K562 (cell line): ENCODE data around the gene SIK3. TPM values are rescaled to one million over a fixed set of nuclear protein-coding genes. Genes with fewer than 3 reads are reported as not detected.

Experiments
- ATAC-seq: fragments of 200-7000 bp; cut with Tn5 transposase; 3 replicates; pipeline ENCODE4 v1.9.1; 2020; ENCODE audit warnings: moderate library complexity
- BruUV-seq: library from RNA; stranded (reverse); fragments of 400-500 nt; replicated peaks from 2 replicates; lab custom pipeline; 2021; lab: Mats Ljungman, UMichigan
- CTCF ChIA-PET: fragments of 300-600 bp; formaldehyde crosslinking; extraction: SDS; loops from one replicate; lab custom pipeline; 2021; ENCODE audit warnings: low intra/inter-chr PET ratio; lab: Yijun Ruan, JAX
- POLR2A ChIA-PET: fragments of 300-600, 350-650 bp; sonication (Branson Sonifier 250); formaldehyde crosslinking; extraction: SDS; loops from one replicate; lab custom pipeline; 2021; ENCODE audit warnings: antibody characterized with exemption, inconsistent platforms; lab: Yijun Ruan, JAX
- DNase-seq, 4 experiments: peaks; one replicate each; pipeline versions ENCODE4 v3.0.0 to v3.0.0-alpha.2; 2011 to 2018; ENCODE audit warnings: low spot score in 3 of 4, mixed read lengths in 3 of 4; ENCODE audit errors: extremely low read depth in 1 of 4
- FAIRE-seq: peaks from 2 replicates; lab custom pipeline; 2011; peaks lifted over from hg19 to GRCh38; lab: Jason Lieb, UNC
- H2AFZ ChIP-seq: 2 replicates; pipeline ENCODE4 v1.6.0; 2011; ENCODE audit warnings: low read depth, low read length, control low read depth, inconsistent platforms
- H3K27ac ChIP-seq: fragments of 200-600 bp; 3 replicates; pipeline ENCODE4 v1.8.0; 2011; ENCODE audit warnings: low read depth, mild to moderate bottlenecking, control low read depth, inconsistent platforms, low read length, moderate library complexity, mixed read lengths; ENCODE audit errors: extremely low read depth
- H3K27me3 ChIP-seq, 2 experiments: fragments of 300-600 bp in 1 of 2; 2 replicates in 1 of 2; 3 replicates in 1 of 2; pipeline versions ENCODE4 v1.6.0 to v1.8.0; 2011; ENCODE audit warnings: inconsistent platforms in 2 of 2, low read length in 2 of 2, mild to moderate bottlenecking in 1 of 2, mixed read lengths in 1 of 2, moderate library complexity in 1 of 2; ENCODE audit not compliant: control insufficient read depth in 2 of 2, insufficient read depth in 2 of 2
- H3K36me3 ChIP-seq: fragments of 300-600 bp; 3 replicates; pipeline ENCODE4 v1.8.0; 2011; ENCODE audit warnings: mild to moderate bottlenecking, low read length, inconsistent platforms; ENCODE audit not compliant: control insufficient read depth, insufficient read depth
- H3K4me1 ChIP-seq, 2 experiments: fragments of 200-600 bp in 1 of 2; replicated peaks in 1 of 2; 2 replicates in 1 of 2; 3 replicates in 1 of 2; pipeline versions ENCODE4 v1.5.1 to v1.8.0; 2011; ENCODE audit warnings: inconsistent platforms in 2 of 2, low read length in 2 of 2, mild to moderate bottlenecking in 1 of 2, mixed read lengths in 1 of 2, moderate library complexity in 1 of 2; ENCODE audit not compliant: control insufficient read depth in 2 of 2, insufficient read depth in 2 of 2
- H3K4me2 ChIP-seq: 2 replicates; pipeline ENCODE4 v1.6.1; 2011; ENCODE audit warnings: low read length, control low read depth, inconsistent platforms, mixed read lengths; ENCODE audit not compliant: insufficient read depth
- H3K4me3 ChIP-seq: fragments of 200-600 bp; sonication (generic), shearing (Covaris generic); 2 replicates; pipeline ENCODE4 v1.5.1; 2016; ENCODE audit warnings: control low read depth, inconsistent platforms
- H3K79me2 ChIP-seq: fragments of 200-600 bp; 3 replicates; pipeline ENCODE4 v1.8.0; 2011; ENCODE audit warnings: low read length, inconsistent platforms; ENCODE audit not compliant: control insufficient read depth, insufficient read depth
- H3K9ac ChIP-seq, 2 experiments: 2 replicates each; pipeline versions ENCODE4 v1.6.0 to v1.6.1; 2011; ENCODE audit warnings: low read depth in 2 of 2, low read length in 2 of 2, control low read depth in 1 of 2, inconsistent platforms in 1 of 2, mild to moderate bottlenecking in 1 of 2, mixed read lengths in 1 of 2; ENCODE audit not compliant: insufficient read depth in 1 of 2
- H3K9me1 ChIP-seq: one replicate; pipeline ENCODE4 v1.6.0; 2011; ENCODE audit warnings: inconsistent platforms, mild to moderate bottlenecking, low read length, moderate library complexity; ENCODE audit not compliant: control insufficient read depth, insufficient read depth
- H3K9me3 ChIP-seq: replicated peaks from 2 replicates; pipeline ENCODE4 v1.5.1; 2011; ENCODE audit warnings: low read depth, low read length, inconsistent platforms; ENCODE audit not compliant: control insufficient read depth, insufficient read depth
- H4K20me1 ChIP-seq: replicated peaks from 2 replicates; pipeline ENCODE4 v1.6.1; 2011; ENCODE audit warnings: low read length, inconsistent platforms, mixed read lengths; ENCODE audit not compliant: control insufficient read depth, insufficient read depth
- HMGN3 ChIP-seq: IDR thresholded peaks from 2 replicates; pipeline ENCODE4 v1.6.1; 2011; ENCODE audit warnings: borderline replicate concordance, low read depth, mild to moderate bottlenecking, mixed read lengths, low read length; ENCODE audit not compliant: insufficient read length; ENCODE audit errors: extremely low read depth
- NFATC3 ChIP-seq: fragments of 450-650 bp; IDR thresholded peaks from 2 replicates; pipeline ENCODE4 v1.6.1; 2017; ENCODE audit warnings: mild to moderate bottlenecking
- SIN3A ChIP-seq, 2 experiments: fragments of 150-350 bp in 1 of 2; IDR thresholded peaks; 2 replicates each; pipeline ENCODE4 v1.6.1; 2011 to 2016; ENCODE audit warnings: borderline replicate concordance in 2 of 2, low read depth in 2 of 2, low read length in 2 of 2, mild to moderate bottlenecking in 2 of 2, moderate library complexity in 2 of 2; ENCODE audit not compliant: control insufficient read depth in 1 of 2
- WGBS: fragments of 100-300 bp; shearing (Covaris generic); methylation state at CpG from one replicate; pipeline ENCODE4 v1.1.6; 2016; ENCODE audit warnings: low coverage, mixed read lengths; ENCODE audit not compliant: insufficient coverage; ENCODE audit errors: missing lambda C conversion rate; 5-methylcytosine and 5-hydroxymethylcytosine counted together
- in situ Hi-C: fragments of 300-500 bp; cut with MboI; formaldehyde crosslinking; loops from 4 replicates; pipeline ENCODE4 v1.15.0; 2018; ENCODE audit warnings: inconsistent platforms, mixed read lengths
- intact Hi-C: fragments of 100-400 bp; cut with micrococcal nuclease; formaldehyde crosslinking; loops from 2 replicates; pipeline ENCODE4 v1.14.2; 2022
- polyA plus RNA-seq, 8 experiments: library from polyadenylated mRNA; depleted of rRNA in 4 of 8; stranded (reverse) in 5 of 8; unstranded in 3 of 8; fragments of >200 nt; fragmentation: Nextera tagmentation in 2 of 8; fragmentation: Illumina TruSeq in 1 of 8; extraction: Ambion mirVana in 2 of 8; extraction: Trizol in 1 of 8; gene quantifications; 2 replicates each; pipeline versions ENCODE4 v1.2.1 to v1.2.3, GENCODE V29; 2011 to 2014; ENCODE audit warnings: inconsistent platforms in 1 of 8, missing spikeins in 1 of 8
- total RNA-seq, 7 experiments: library from RNA; depleted of rRNA in 6 of 7; stranded (reverse); fragments of >200 nt in 6 of 7; fragmentation: Illumina TruSeq in 2 of 7; extraction: Trizol in 2 of 7; gene quantifications; 2 replicates each; pipeline versions ENCODE4 v1.2.1 to v1.2.3, GENCODE V29; 2011 to 2021; ENCODE audit warnings: low replicate concordance in 1 of 7

SIK3 gene
- total and polyA plus RNA-seq, 9 of the 15 experiments (the other 6 are each of a cell fraction or from before 2014, with no cell fraction given): 1.6 to 21.6 (median 8.0) TPM

DNA sequence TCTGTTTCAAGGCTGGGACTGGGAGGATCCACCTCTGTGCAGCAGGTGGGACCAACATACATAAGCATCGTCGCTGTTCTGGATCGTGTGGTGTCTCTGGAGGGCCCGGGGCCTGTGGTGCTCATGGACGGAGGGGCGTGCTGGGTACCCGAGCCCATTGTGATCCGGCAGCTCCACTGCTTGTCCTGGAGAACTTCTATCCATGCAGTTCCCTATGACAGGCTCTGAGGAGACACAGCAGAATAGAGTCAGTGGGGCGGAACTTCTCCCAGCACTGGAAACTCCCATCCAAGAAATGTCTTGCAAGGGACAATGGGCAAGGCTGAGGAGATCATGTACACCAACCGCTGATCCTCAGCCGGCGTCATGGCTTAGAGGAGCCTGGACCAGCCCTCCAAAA, 249.2 kb downstream of the SIK3 start:
- Histone ChIP-seq H3K36me3 (peaks cover 49% of the 10 kb centered on the region; the same call in 2 of the 3 replicates), H3K9ac (0 out of 4 replicates have a peak overlapping the region, but pooled peaks of 1 of the 2 experiments have one; percentile 32), H3K4me1 (peaks cover 0 to 14% of the 10 kb centered on the region in 2 experiments; a peak in 3 of 5 replicates), H4K20me1 (no peaks in the 10 kb centered on the region), H3K4me3 (no peak overlapping the region), H3K27me3 (no peaks in the 10 kb centered on the region), H2AFZ (no peak overlapping the region), H3K27ac (no peak overlapping the region)
- intact Hi-C loops: no loop called here
- DNase-seq: no peak
- FAIRE-seq: no peak
- TF ChIP-seq HMGN3 (no peak), SIN3A (IDR thresholded peaks at IDR 0.05; ENCODE audit: borderline replicate concordance in 2 of 2, control insufficient read depth in 1 of 2, low read depth in 2 of 2, low read length in 2 of 2) (no peak)
- TF ChIP-seq, all 486 proteins: peak for 0
- no TSS peak for BruUV-seq
- CTCF ChIA-PET: no interaction called here
- H3K4me2 ChIP-seq: no peak overlapping the region
- ATAC-seq: no peak
- in situ Hi-C loops: no loop called here
- POLR2A ChIA-PET: interaction anchor here (1.0 kb wide), 1 partner anchor 12 kb away, joined by 3 read pairs; no protein-coding TSS in a partner anchor
- no peaks in the 10 kb centered on the region for H3K9me1 ChIP-seq
- no peaks in the 10 kb centered on the region for H3K9me3 ChIP-seq
- 80% methylated on average over 8 of the region's 12 CpGs for WGBS
- H3K79me2 ChIP-seq: no peaks in the 10 kb centered on the region

DNA sequence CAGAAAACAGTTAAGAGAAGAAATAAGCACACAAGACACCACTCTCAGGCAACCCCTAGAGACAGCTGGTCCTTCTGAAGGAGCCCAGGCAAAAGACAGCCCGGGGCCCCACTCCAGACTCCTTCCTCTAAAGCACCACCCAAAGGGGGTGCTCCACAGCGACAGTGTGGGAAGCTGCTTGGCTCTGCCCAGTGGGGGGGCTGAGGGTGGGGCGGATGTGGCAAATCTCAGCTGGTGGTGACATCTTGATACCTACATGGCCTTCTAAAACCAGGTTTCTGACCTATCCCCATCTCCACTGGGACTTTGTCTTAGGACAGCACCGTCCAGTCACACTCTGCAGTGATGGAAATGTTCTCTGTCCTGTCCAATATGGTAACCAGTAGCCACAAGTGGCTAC, 250.6 kb downstream of the SIK3 start:
- H3K36me3 ChIP-seq: peaks cover 52% of the 10 kb centered on the region; the same call in 2 of the 3 replicates
- H4K20me1 ChIP-seq: no peaks in the 10 kb centered on the region
- H3K4me1 ChIP-seq: peaks cover 0 to 8% of the 10 kb centered on the region in 2 experiments; a peak in 3 of 5 replicates
- TF ChIP-seq NFATC3: no peak
- no TSS peak for BruUV-seq
- H3K9me3 ChIP-seq: no peaks in the 10 kb centered on the region
- no peak overlapping the region for H3K27ac ChIP-seq
- no peak overlapping the region for H2AFZ ChIP-seq
- no peak overlapping the region for H3K4me3 ChIP-seq
- WGBS: 72% methylated on average over 4 of the region's 4 CpGs
- in situ Hi-C loops (no loop called here), intact Hi-C loops (no loop called here)
- ChIA-PET CTCF (no interaction called here), POLR2A (interaction anchor here (1.8 kb wide), 1 partner anchor 11 kb away, joined by 7 read pairs; the partner anchor contains the start of gene APOA1)
- ATAC-seq (no peak), DNase-seq (no peak), FAIRE-seq (no peak)
- H3K9me1 ChIP-seq: no peaks in the 10 kb centered on the region
- H3K27me3 ChIP-seq: no peaks in the 10 kb centered on the region
- no peak overlapping the region for H3K9ac ChIP-seq
- H3K4me2 ChIP-seq: no peak overlapping the region
- H3K79me2 ChIP-seq: no peaks in the 10 kb centered on the region
